Measurements from ENCODE around the gene CAPS2.

- TF ChIP-seq CTCF (IDR thresholded peaks at IDR 0.05; ENCODE audit: low read depth, low read length), result no peak
- TF ChIP-seq MAX (IDR thresholded peaks at IDR 0.05; ENCODE audit: low read depth, low read length), result no peak
- TF ChIP-seq POLR2A (IDR thresholded peaks at IDR 0.05; ENCODE audit: extremely low read depth, insufficient read length), result no peak
- no peak for TF ChIP-seq MYC (IDR thresholded peaks at IDR 0.05; ENCODE audit: low read depth, low read length)
These were observed 19.8 kb upstream of the CAPS2 start for GRCh38 chr12:75349946-75350345.
